PC-9 (cell line): Measurements from ENCODE around the gene LZTS3.
"Not testable (repeated sequence)": the region's sequence is repeated elsewhere in the genome, so short reads cannot be mapped to it uniquely, and the experiment has no call there.

ENCODE experiments used
- EZH2 ChIP-seq: fragments of 200-600 bp; sonication (generic); IDR thresholded peaks from 2 replicates; pipeline ENCODE4 v1.8.0; 2017; ENCODE audit warnings: antibody characterized with exemption, low read depth
- TF ChIP-seq, protein P1 (sequence below): fragments of 200-600 bp; sonication (generic); conservative IDR thresholded peaks from 2 replicates; pipeline ENCODE4 v1.6.1; 2017; ENCODE audit warnings: mixed run types, antibody characterized with exemption, mild to moderate bottlenecking, moderate library complexity

DNA sequence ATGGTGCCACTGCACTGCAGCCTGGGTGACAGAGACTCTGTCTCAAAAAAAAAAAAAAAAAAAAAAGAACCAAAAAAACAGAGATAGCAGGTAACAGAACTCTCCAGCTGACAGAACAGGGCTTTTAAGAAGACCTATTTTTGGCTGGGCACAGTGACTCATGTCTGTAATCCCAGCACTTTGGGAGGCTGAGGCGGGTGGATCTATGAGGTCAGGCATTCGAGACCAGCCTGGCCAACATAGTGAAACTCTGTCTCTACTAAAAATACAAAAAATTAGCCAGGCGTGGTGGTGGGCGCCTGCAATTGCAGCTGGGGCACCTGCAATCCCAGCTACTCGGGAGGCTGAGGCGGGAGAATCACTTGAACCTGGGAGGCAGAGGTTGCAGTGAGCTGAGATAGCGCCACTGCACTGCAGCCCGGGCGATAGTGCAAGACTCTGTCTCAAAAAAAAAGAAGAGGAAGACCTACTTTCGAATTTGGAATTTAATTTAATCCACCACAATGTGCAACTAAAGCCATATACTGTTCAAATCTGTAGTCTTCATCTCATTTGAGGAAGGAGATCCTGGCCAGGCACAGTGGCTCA, 21.2 kb downstream of the LZTS3 start:
- TF ChIP-seq, protein P1, sequence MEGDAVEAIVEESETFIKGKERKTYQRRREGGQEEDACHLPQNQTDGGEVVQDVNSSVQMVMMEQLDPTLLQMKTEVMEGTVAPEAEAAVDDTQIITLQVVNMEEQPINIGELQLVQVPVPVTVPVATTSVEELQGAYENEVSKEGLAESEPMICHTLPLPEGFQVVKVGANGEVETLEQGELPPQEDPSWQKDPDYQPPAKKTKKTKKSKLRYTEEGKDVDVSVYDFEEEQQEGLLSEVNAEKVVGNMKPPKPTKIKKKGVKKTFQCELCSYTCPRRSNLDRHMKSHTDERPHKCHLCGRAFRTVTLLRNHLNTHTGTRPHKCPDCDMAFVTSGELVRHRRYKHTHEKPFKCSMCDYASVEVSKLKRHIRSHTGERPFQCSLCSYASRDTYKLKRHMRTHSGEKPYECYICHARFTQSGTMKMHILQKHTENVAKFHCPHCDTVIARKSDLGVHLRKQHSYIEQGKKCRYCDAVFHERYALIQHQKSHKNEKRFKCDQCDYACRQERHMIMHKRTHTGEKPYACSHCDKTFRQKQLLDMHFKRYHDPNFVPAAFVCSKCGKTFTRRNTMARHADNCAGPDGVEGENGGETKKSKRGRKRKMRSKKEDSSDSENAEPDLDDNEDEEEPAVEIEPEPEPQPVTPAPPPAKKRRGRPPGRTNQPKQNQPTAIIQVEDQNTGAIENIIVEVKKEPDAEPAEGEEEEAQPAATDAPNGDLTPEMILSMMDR: not testable (repeated sequence)
- not testable (repeated sequence) for TF ChIP-seq EZH2
